ENCODE results near the gene CLNK.

DNA sequence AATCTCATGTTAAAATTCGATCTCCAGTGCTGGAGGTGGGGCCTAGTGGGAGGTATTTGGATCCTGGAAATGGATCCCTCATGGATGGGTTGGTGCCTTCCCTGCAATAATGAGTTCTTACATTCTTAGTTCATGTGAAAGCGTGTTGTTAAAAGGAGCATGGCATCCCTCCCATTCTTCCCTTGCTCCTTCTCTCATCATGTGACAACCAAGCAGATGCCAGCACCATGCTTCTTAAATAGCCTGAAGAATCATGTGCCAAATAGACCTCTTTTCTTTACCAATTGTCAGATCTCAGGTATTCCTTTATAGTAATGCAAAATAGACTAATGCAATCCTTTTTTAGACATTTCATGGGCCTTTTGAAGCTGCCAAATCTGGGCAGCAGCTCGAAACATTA, 29.0 kb upstream of the CLNK start:
- TF ChIP-seq, protein P1, sequence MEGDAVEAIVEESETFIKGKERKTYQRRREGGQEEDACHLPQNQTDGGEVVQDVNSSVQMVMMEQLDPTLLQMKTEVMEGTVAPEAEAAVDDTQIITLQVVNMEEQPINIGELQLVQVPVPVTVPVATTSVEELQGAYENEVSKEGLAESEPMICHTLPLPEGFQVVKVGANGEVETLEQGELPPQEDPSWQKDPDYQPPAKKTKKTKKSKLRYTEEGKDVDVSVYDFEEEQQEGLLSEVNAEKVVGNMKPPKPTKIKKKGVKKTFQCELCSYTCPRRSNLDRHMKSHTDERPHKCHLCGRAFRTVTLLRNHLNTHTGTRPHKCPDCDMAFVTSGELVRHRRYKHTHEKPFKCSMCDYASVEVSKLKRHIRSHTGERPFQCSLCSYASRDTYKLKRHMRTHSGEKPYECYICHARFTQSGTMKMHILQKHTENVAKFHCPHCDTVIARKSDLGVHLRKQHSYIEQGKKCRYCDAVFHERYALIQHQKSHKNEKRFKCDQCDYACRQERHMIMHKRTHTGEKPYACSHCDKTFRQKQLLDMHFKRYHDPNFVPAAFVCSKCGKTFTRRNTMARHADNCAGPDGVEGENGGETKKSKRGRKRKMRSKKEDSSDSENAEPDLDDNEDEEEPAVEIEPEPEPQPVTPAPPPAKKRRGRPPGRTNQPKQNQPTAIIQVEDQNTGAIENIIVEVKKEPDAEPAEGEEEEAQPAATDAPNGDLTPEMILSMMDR (IDR thresholded peaks at IDR 0.05) = no peak
- no peak for TF ChIP-seq POLR2A (IDR thresholded peaks at IDR 0.05)

Measured in lower leg skin (tissue), 3 donors.